ENCODE data around the gene CEBPZOS. TPM values are rescaled to one million over a fixed set of nuclear protein-coding genes. Genes with fewer than 3 reads are reported as not detected.

Gene CEBPZOS
- 10 to 100 TPM; 46.8 to 57.7 (median 55.9) TPM for total RNA-seq
- 75.7 TPM for polyA plus RNA-seq
- long read RNA-seq, donor 1, transcript CEBPZOS-204 (5 exons, 3,158 nt) = major isoform, 6 of 22 reads
- long read RNA-seq, donor 1, partial matches to known transcripts = 2 of 22 reads
- long read RNA-seq, donor 1, other reads (novel, unspliced or antisense) = 11 of 22 reads
- long read RNA-seq, donor 2, partial matches to known transcripts = 5 of 16 reads
- long read RNA-seq, donor 2, other reads (novel, unspliced or antisense) = 6 of 16 reads
- long read RNA-seq, donor 3, partial matches to known transcripts = 2 of 10 reads
- long read RNA-seq, donor 3, other reads (novel, unspliced or antisense) = 6 of 10 reads
- long read RNA-seq, donor 4, transcript CEBPZOS-204 (5 exons, 3,158 nt) = major isoform, 12 of 18 reads
- long read RNA-seq, donor 4, partial matches to known transcripts = 0 of 18 reads
- long read RNA-seq, donor 4, other reads (novel, unspliced or antisense) = 5 of 18 reads

DNA sequence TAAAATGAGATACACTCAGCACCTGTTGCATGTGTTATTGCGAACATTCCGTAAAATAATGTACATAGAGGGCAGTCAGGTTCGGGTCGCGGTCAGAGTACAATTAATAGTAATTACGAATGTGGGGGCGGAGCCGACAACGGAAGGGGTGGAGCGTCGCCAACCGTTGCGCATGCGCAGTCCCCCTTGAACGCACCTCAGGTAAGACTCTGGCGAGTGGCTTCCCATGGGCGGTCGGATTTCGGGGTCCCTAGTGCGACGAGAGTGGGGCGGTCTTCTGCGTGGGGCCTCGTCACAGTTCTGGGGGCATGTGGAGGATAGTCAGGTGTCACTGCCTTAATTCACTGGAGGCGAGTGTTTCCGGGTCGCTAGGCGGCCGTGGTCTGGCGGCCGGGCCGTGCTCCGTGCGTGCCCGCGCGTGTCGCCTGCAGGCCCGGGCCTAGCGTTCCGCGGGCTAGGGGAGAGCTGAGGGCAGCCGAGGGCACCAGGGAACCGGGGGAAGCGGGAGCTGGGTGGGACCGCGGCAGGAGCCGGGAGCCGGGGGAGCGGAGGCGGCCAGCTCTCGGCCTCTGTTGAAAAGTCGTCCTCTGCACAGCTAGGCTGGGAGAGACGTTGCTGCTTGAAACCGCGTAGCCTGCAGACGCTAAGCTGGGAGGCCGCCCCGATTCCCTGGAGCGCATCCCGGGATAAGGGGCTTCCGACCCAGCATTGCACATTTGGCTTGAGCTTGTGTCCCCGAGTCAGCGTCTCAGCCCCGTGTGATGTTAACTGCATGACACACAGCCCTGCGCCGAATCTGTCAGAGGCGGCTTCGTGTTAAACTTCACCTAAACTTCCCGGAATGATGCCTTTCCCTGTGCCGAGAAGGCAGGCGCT is at the start of gene CEBPZOS:
Gene CEBPZOS (plus strand): TSS at position 177 of the 876 bp plus-strand sequence. CDS start 3,209 bp downstream, outside the sequence.
- Histone ChIP-seq H3K27me3 (ENCODE audit: control insufficient read depth, insufficient read depth) (no peaks in the 10 kb centered on the region), H3K27ac (ENCODE audit: low read length) (peak within 1 kb of the TSS; percentile 95), H3K4me3 (ENCODE audit: low read length) (peak within 1 kb of the TSS; percentile 71), H3K9me3 (ENCODE audit: control insufficient read depth, low read length) (no peaks in the 10 kb centered on the region), H3K4me1 (ENCODE audit: control insufficient read depth, insufficient read depth, low read length) (no peaks in the 10 kb centered on the region)
- intact Hi-C loops (cut with DNase I) = no loop called here
- DNase-seq = peak; percentile 86 to 92 (median 92)
- under 1% methylated on average over 72 of the region's 72 CpGs for WGBS
- ATAC-seq = peak; percentile 93 to 94

DNA sequence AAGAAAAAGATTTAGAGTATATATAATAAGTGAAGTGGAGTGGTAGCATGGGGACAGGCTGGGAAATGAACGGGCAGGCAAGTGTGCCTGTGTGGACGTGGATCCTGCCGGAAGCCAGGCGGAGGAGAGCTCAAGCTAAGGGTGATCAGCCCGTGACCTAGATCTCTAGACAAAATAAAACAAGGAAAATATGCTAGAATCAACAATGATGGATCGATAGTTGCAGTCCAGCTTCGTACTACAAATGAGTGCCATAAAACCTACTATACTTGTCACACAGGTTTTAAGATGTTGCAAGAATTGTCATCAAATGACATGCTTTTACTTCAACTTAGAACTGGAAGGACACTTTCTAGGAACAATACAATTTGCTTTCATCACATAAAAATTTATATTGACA is 48.0 kb upstream of the CEBPZOS start:
- DNase-seq = no peak
- no peak overlapping the region for H3K27ac ChIP-seq (ENCODE audit: low read length)
- WGBS = 96% methylated on average over 7 of the region's 7 CpGs
- intact Hi-C loops (cut with DNase I) = no loop called here
- no peak for ATAC-seq
- no peaks in the 10 kb centered on the region for H3K27me3 ChIP-seq (ENCODE audit: control insufficient read depth, insufficient read depth)
- H3K4me1 ChIP-seq (ENCODE audit: control insufficient read depth, insufficient read depth, low read length) = no peaks in the 10 kb centered on the region
- no peaks in the 10 kb centered on the region for H3K9me3 ChIP-seq (ENCODE audit: control insufficient read depth, low read length)
- no peak overlapping the region for H3K4me3 ChIP-seq (ENCODE audit: low read length)

DNA sequence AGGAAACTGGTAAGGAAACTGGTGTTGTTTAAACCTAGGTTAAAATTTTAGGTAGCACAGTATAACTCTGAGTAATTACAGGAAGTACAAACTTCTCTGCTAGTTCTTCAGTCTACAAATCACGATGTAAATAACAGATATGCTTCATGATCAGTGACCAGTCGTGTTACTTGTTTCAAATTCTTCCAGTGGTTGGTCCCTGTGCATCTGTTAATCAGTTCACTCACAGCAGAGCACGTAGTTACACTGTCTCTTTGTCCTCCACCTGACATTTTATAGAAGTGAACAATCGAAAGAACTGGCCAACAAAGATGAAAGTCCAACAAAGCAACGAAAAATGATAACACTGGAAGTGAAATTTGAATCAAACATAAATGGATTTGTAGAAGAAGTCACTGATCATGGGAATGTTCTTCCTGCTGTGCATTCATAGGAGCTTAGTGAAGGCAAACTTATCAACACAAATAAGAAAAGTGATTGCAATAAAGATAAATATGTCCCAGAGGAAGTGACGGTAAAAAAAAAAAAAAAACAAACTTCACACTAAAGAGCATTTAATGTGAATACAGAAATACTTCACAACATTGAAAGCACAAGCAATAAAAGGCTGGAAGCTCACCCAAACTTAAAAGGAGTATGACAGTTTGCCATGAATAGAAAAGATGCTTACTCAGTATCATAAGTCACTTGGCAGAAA is 46.5 kb upstream of the CEBPZOS start:
- ATAC-seq (no peak), DNase-seq (no peak)
- Histone ChIP-seq H3K27ac (ENCODE audit: low read length) (no peak overlapping the region), H3K27me3 (ENCODE audit: control insufficient read depth, insufficient read depth) (no peaks in the 10 kb centered on the region), H3K4me3 (ENCODE audit: low read length) (no peak overlapping the region), H3K4me1 (ENCODE audit: control insufficient read depth, insufficient read depth, low read length) (no peaks in the 10 kb centered on the region), H3K9me3 (ENCODE audit: control insufficient read depth, low read length) (no peaks in the 10 kb centered on the region)
- intact Hi-C loops (cut with DNase I) = no loop called here
- WGBS = 51% methylated on average over 6 of the region's 6 CpGs

DNA sequence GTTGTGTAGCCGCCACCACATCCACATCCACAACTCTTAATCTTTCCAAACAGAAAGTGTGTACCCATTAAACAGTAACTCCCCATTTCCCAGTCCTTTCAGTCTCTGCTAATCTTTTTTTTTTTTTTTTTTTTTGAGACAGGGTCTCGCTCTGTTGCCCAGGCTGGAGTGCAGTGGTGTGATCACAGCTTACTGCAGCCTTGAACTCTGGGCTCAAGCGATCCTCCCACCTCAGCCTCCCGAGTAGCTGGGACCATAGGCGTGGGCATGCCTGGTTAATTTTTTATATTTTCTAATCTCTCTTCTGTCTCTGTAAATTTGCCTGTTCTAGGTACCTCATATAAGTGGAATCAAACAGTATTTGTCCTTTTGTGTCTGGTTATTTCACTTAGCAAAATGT is 43.1 kb upstream of the CEBPZOS start:
- Histone ChIP-seq H3K4me3 (ENCODE audit: low read length) (no peak overlapping the region), H3K9me3 (ENCODE audit: control insufficient read depth, low read length) (no peaks in the 10 kb centered on the region), H3K4me1 (ENCODE audit: control insufficient read depth, insufficient read depth, low read length) (no peaks in the 10 kb centered on the region), H3K27me3 (ENCODE audit: control insufficient read depth, insufficient read depth) (no peaks in the 10 kb centered on the region), H3K27ac (ENCODE audit: low read length) (no peak overlapping the region)
- ATAC-seq (no peak), DNase-seq (no peak)
- WGBS = over 99% methylated on average over 5 of the region's 5 CpGs
- intact Hi-C loops (cut with DNase I) = no loop called here

DNA sequence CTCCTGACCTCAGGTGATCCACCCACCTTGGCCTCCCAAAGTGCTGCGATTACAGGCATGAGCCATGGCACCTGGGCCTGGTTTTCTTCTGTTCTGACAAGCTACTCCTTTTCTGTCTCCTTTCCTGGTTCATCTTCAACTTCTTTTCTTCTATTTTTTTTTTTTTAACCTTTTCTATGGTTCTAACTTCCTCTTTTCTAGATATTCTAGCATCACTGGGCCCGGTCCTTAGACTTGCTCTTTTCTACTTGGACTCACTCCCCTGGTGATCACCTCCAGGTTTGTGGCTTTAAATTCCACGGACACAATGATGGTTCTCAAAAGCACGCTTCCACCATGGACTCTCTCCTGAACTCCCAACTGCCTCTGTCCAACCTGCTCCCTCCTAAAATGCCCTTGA is 41.5 kb upstream of the CEBPZOS start:
- intact Hi-C loops (cut with DNase I) = no loop called here
- DNase-seq (no peak), ATAC-seq (no peak)
- H3K27me3 ChIP-seq (ENCODE audit: control insufficient read depth, insufficient read depth) = no peaks in the 10 kb centered on the region
- H3K4me3 ChIP-seq (ENCODE audit: low read length) = no peak overlapping the region
- H3K4me1 ChIP-seq (ENCODE audit: control insufficient read depth, insufficient read depth, low read length) = no peaks in the 10 kb centered on the region
- WGBS = 94% methylated on average over 4 of the region's 4 CpGs
- no peak overlapping the region for H3K27ac ChIP-seq (ENCODE audit: low read length)
- no peaks in the 10 kb centered on the region for H3K9me3 ChIP-seq (ENCODE audit: control insufficient read depth, low read length)

DNA sequence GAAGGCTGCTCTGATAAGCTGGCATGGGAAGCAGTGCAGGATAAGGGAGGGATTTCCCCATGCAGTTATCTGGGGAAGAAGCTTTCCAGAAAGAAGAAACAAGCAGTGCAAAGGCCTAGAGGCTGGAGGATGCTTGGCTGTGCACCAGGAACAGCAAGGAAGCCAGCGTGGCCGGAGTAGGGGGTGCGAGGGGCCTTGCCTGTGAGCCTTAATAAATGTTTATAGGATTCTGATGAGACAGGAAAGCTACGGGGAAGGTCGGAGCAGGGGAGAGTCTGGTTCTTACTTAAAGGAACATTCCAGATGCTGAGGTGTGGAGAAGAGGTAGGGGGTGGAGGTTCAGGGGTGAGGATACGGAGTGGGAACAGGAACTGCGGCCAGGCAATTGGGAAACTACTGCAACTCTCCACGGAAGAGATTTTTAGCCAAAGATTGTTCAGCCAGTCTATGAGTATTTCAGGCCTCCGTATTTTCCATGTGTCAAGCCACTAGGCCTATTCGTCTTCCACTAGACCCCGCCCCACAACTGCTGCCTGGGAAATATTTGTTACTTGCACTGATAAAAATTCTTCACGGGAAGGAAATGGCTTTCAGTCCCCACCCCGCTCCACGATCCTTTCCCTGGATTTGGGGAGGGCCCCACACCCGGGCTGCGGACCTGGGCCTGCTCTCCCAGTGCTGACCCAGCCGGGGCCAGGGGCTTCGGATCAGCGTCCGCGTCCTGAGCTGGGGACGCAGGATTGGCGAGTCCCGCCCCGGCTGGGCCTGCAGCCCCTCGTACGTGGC is 40.0 kb upstream of the CEBPZOS start:
- Histone ChIP-seq H3K4me3 (ENCODE audit: low read length) (peak overlapping the region; percentile 97), H3K4me1 (ENCODE audit: control insufficient read depth, insufficient read depth, low read length) (no peaks in the 10 kb centered on the region), H3K9me3 (ENCODE audit: control insufficient read depth, low read length) (no peaks in the 10 kb centered on the region), H3K27me3 (ENCODE audit: control insufficient read depth, insufficient read depth) (no peaks in the 10 kb centered on the region), H3K27ac (ENCODE audit: low read length) (peak overlapping the region; percentile 88)
- under 1% methylated on average over 27 of the region's 27 CpGs for WGBS
- DNase-seq (peak in 2 of 3 donors; percentile 78 to 79), ATAC-seq (peak; percentile 73 to 85)
- intact Hi-C loops (cut with DNase I) = no loop called here

DNA sequence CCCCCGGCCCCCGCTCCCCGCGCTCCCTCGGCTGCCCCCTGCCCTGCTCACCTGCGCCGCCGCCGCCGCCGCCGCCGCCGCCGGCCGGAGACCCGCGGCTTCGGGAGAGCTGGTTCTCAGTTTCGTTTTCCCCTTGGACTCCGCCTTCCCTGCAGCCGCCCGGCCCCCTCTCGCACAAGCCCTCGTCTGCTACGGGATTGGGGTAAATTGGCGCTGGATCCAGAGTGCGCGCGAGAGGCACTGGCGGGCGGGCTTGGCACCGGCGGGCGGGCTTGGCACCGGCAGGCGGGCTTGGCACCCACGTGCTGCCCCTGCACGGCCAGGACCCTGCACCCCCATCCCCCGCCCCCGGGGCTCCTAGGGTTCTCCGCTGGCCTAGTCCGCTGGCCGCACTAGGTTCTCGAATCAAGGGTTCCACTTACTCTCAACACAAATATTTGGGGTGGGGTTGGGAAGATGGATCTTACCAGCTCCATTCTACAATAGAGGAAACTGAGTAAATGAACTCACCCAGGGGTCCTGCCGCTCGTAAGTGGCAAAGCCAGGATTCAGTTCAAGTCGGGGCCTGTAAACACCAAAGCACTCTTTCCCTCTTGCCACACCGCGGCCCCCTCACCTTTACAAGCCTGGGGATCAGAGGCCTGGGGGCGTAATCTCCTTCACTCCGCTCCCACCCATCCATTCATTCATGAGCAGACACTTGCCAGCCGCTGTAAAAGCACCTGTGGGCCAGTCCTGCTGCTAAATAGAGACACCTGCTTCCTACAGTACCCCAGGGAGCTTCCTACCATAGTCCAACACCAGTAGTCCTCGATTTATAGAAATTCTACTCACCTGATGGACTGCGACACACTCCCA is 39.2 kb upstream of the CEBPZOS start, which contains the start of gene EIF2AK2:
Gene EIF2AK2 (minus strand): TSS at position 124 of the 858 bp plus-strand sequence. CDS start 9,174 bp downstream, outside the sequence.
- intact Hi-C loops (cut with DNase I) = no loop called here
- DNase-seq (peak; percentile 88 to 94 (median 93)), ATAC-seq (peak; percentile 88 to 94)
- Histone ChIP-seq H3K27ac (ENCODE audit: low read length) (peak within 1 kb of the TSS; percentile 88), H3K4me3 (ENCODE audit: low read length) (peak within 1 kb of the TSS; percentile 97), H3K9me3 (ENCODE audit: control insufficient read depth, low read length) (no peaks in the 10 kb centered on the region), H3K4me1 (ENCODE audit: control insufficient read depth, insufficient read depth, low read length) (no peaks in the 10 kb centered on the region), H3K27me3 (ENCODE audit: control insufficient read depth, insufficient read depth) (no peaks in the 10 kb centered on the region)
- WGBS = 11% methylated on average over 55 of the region's 55 CpGs

DNA sequence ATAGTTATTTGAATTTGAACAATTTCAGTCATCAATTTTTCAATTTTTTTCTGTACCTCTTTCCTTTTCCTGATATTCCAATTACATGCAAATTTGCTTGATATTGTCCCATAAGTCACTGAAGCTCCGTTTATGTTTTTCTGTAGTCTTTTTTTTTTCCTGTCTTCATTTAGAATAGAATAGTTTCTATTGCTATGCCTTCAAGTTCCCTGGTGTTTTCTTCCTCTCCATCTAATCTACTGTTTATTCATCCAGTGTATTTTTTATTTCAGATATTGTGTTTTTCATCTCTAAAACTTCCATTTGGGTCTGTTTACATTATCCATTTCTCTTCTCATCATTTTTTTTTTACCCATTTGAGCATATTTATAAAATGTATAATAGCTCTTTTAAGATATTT is 31.5 kb upstream of the CEBPZOS start:
- DNase-seq = no peak
- H3K4me1 ChIP-seq (ENCODE audit: control insufficient read depth, insufficient read depth, low read length) = no peaks in the 10 kb centered on the region
- 84% methylated on average over 1 of the region's 1 CpG for WGBS
- ATAC-seq = no peak
- H3K27ac ChIP-seq (ENCODE audit: low read length) = no peak overlapping the region
- intact Hi-C loops (cut with DNase I) = no loop called here
- no peak overlapping the region for H3K4me3 ChIP-seq (ENCODE audit: low read length)
- H3K27me3 ChIP-seq (ENCODE audit: control insufficient read depth, insufficient read depth) = no peaks in the 10 kb centered on the region
- H3K9me3 ChIP-seq (ENCODE audit: control insufficient read depth, low read length) = no peaks in the 10 kb centered on the region

DNA sequence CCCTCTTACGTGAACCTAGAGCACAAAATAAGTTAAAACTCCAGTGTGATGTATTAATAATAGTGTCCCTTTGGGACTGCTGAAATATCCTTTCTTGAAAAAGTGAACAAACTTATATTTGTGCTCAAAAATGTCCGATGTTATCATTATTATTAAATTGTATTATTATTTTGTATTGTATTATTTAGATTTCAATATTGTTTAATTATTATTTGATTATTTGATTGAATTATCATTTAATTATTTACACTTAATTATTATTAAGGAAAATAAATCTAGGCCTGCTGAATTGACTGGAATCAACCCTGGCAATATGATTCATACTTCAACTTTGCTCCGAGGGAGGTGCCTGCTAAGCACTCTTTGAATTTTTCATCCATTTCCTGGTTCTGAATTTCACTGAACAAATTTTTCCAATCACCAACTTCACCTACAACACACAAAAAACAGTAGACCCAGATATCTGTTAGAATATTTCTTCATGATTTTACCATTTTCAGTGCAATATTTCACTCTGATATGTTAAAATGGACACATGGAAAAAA is 28.6 kb upstream of the CEBPZOS start:
- Histone ChIP-seq H3K9me3 (ENCODE audit: control insufficient read depth, low read length) (no peaks in the 10 kb centered on the region), H3K27ac (ENCODE audit: low read length) (no peak overlapping the region), H3K4me3 (ENCODE audit: low read length) (no peak overlapping the region), H3K4me1 (ENCODE audit: control insufficient read depth, insufficient read depth, low read length) (no peaks in the 10 kb centered on the region), H3K27me3 (ENCODE audit: control insufficient read depth, insufficient read depth) (no peaks in the 10 kb centered on the region)
- intact Hi-C loops (cut with DNase I) = no loop called here
- 95% methylated on average over 3 of the region's 3 CpGs for WGBS
- ATAC-seq (no peak), DNase-seq (no peak)
